H1 (cell line): ENCODE measurements around the gene CCDC183. TPM values are rescaled to one million over a fixed set of nuclear protein-coding genes. Genes with fewer than 3 reads are reported as not detected.

Experiments used
- GABPA ChIP-seq: IDR thresholded peaks from 2 replicates; pipeline ENCODE4 v1.6.1; 2011; ENCODE audit warnings: mild to moderate bottlenecking, low read length, moderate library complexity, borderline replicate concordance; ENCODE audit not compliant: insufficient read depth
- SIN3A ChIP-seq, 2 experiments: IDR thresholded peaks in 1 of 2; conservative IDR thresholded peaks in 1 of 2; 2 replicates each; pipeline ENCODE4 v1.6.1; 2011 to 2012; ENCODE audit warnings: low read length in 2 of 2, improper control_type of control experiment in 1 of 2, low read depth in 1 of 2, mild to moderate bottlenecking in 1 of 2
- SIX5 ChIP-seq: IDR thresholded peaks from 2 replicates; pipeline ENCODE4 v1.6.1; 2011; ENCODE audit warnings: mild to moderate bottlenecking, low read depth, low read length
- polyA plus RNA-seq, 7 experiments: library from polyadenylated mRNA; depleted of rRNA in 3 of 7; stranded (reverse) in 5 of 7; unstranded in 2 of 7; fragments of >200 nt in 5 of 7; fragments of 200-250 nt in 2 of 7; gene quantifications; 1 replicate in 5 of 7; 2 replicates in 1 of 7; 4 replicates in 1 of 7; pipeline versions ENCODE4 v1.2.1 to v1.2.3, GENCODE V29; 2011 to 2013; ENCODE audit warnings: missing spikeins in 2 of 7, mixed read lengths in 2 of 7
- total RNA-seq: library from RNA; stranded (reverse); fragmentation: NEBNext Ultra II Directional; extraction: Animal tissue kit (Norgen Biotek cat#: 25700); gene quantifications from 2 replicates; pipeline ENCODE4 v1.2.1, GENCODE V29; 2021
- TF ChIP-seq, protein P1 (sequence below): fragments of 300-600 bp; sonication (generic); IDR thresholded peaks from 2 replicates; pipeline ENCODE4 v1.7.1; 2012; ENCODE audit warnings: low read length, moderate library complexity, mild to moderate bottlenecking, inconsistent platforms; ENCODE audit not compliant: insufficient replicate concordance

CCDC183 gene
- total and polyA plus RNA-seq, 2 of the 8 experiments (the other 6 are each of a cell fraction or from before 2014, with no cell fraction given) = 0.51 to 1.6 TPM

GRCh38 chr9:136835162-136835931 lies 39.2 kb downstream of the CCDC183 start (continued):
- TF ChIP-seq, protein P1, sequence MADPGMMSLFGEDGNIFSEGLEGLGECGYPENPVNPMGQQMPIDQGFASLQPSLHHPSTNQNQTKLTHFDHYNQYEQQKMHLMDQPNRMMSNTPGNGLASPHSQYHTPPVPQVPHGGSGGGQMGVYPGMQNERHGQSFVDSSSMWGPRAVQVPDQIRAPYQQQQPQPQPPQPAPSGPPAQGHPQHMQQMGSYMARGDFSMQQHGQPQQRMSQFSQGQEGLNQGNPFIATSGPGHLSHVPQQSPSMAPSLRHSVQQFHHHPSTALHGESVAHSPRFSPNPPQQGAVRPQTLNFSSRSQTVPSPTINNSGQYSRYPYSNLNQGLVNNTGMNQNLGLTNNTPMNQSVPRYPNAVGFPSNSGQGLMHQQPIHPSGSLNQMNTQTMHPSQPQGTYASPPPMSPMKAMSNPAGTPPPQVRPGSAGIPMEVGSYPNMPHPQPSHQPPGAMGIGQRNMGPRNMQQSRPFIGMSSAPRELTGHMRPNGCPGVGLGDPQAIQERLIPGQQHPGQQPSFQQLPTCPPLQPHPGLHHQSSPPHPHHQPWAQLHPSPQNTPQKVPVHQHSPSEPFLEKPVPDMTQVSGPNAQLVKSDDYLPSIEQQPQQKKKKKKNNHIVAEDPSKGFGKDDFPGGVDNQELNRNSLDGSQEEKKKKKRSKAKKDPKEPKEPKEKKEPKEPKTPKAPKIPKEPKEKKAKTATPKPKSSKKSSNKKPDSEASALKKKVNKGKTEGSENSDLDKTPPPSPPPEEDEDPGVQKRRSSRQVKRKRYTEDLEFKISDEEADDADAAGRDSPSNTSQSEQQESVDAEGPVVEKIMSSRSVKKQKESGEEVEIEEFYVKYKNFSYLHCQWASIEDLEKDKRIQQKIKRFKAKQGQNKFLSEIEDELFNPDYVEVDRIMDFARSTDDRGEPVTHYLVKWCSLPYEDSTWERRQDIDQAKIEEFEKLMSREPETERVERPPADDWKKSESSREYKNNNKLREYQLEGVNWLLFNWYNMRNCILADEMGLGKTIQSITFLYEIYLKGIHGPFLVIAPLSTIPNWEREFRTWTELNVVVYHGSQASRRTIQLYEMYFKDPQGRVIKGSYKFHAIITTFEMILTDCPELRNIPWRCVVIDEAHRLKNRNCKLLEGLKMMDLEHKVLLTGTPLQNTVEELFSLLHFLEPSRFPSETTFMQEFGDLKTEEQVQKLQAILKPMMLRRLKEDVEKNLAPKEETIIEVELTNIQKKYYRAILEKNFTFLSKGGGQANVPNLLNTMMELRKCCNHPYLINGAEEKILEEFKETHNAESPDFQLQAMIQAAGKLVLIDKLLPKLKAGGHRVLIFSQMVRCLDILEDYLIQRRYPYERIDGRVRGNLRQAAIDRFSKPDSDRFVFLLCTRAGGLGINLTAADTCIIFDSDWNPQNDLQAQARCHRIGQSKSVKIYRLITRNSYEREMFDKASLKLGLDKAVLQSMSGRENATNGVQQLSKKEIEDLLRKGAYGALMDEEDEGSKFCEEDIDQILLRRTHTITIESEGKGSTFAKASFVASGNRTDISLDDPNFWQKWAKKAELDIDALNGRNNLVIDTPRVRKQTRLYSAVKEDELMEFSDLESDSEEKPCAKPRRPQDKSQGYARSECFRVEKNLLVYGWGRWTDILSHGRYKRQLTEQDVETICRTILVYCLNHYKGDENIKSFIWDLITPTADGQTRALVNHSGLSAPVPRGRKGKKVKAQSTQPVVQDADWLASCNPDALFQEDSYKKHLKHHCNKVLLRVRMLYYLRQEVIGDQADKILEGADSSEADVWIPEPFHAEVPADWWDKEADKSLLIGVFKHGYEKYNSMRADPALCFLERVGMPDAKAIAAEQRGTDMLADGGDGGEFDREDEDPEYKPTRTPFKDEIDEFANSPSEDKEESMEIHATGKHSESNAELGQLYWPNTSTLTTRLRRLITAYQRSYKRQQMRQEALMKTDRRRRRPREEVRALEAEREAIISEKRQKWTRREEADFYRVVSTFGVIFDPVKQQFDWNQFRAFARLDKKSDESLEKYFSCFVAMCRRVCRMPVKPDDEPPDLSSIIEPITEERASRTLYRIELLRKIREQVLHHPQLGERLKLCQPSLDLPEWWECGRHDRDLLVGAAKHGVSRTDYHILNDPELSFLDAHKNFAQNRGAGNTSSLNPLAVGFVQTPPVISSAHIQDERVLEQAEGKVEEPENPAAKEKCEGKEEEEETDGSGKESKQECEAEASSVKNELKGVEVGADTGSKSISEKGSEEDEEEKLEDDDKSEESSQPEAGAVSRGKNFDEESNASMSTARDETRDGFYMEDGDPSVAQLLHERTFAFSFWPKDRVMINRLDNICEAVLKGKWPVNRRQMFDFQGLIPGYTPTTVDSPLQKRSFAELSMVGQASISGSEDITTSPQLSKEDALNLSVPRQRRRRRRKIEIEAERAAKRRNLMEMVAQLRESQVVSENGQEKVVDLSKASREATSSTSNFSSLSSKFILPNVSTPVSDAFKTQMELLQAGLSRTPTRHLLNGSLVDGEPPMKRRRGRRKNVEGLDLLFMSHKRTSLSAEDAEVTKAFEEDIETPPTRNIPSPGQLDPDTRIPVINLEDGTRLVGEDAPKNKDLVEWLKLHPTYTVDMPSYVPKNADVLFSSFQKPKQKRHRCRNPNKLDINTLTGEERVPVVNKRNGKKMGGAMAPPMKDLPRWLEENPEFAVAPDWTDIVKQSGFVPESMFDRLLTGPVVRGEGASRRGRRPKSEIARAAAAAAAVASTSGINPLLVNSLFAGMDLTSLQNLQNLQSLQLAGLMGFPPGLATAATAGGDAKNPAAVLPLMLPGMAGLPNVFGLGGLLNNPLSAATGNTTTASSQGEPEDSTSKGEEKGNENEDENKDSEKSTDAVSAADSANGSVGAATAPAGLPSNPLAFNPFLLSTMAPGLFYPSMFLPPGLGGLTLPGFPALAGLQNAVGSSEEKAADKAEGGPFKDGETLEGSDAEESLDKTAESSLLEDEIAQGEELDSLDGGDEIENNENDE = no peak
- TF ChIP-seq SIX5 (no peak), GABPA (no peak), SIN3A (conservative IDR thresholded peaks at IDR 0.05 in 1 of 2, IDR thresholded peaks at IDR 0.05 in 1 of 2; ENCODE audit: low read depth in 1 of 2, low read length in 2 of 2) (no peak)
- TF ChIP-seq, all 59 proteins: peak for 0
